NCI-H2196 treated with DMSO at 0.1 percent for 48 hours (cell line): ENCODE results near the gene NUAK2.

Source experiments
- DNase-seq: peaks from one replicate; lab custom pipeline; 2025; ENCODE audit not compliant: unreplicated experiment; lab: John Stamatoyannopoulos, UW

NUAK2 gene

GRCh38 chr1:205348554-205349487, 27.3 kb upstream of the NUAK2 start:
- DNase-seq, result no peak

GRCh38 chr1:205346956-205347574, 25.5 kb upstream of the NUAK2 start:
- DNase-seq, result no peak

- no peak for DNase-seq
Measured at GRCh38 chr1:205345761-205346160, 24.2 kb upstream of the NUAK2 start.

- DNase-seq, result peak; percentile 40
Measured at GRCh38 chr1:205344066-205344928, 22.8 kb upstream of the NUAK2 start.

GRCh38 chr1:205343431-205344065, 22.0 kb upstream of the NUAK2 start:
- no peak for DNase-seq

- no peak for DNase-seq
Measured at GRCh38 chr1:205342986-205343385, 21.4 kb upstream of the NUAK2 start.

GRCh38 chr1:205340676-205341075, 19.1 kb upstream of the NUAK2 start:
- DNase-seq, result no peak

- no peak for DNase-seq
Measured at GRCh38 chr1:205339717-205340116, 18.2 kb upstream of the NUAK2 start.

GRCh38 chr1:205339197-205339702, 17.7 kb upstream of the NUAK2 start:
- DNase-seq, result no peak

GRCh38 chr1:205338011-205338410, 16.5 kb upstream of the NUAK2 start:
- DNase-seq, result no peak

- no peak for DNase-seq
Measured at GRCh38 chr1:205337481-205337880, 15.9 kb upstream of the NUAK2 start.

- peak; percentile 76 for DNase-seq
Measured at GRCh38 chr1:205335692-205336091, 14.1 kb upstream of the NUAK2 start.

- DNase-seq, result no peak
Measured at GRCh38 chr1:205332015-205332791, 10.7 kb upstream of the NUAK2 start.

GRCh38 chr1:205330150-205330549, 8.6 kb upstream of the NUAK2 start:
- no peak for DNase-seq

GRCh38 chr1:205329719-205330118, 8.2 kb upstream of the NUAK2 start:
- no peak for DNase-seq

GRCh38 chr1:205328476-205328875, 6.9 kb upstream of the NUAK2 start:
- DNase-seq, result no peak

- no peak for DNase-seq
Measured at GRCh38 chr1:205326812-205327466, 5.4 kb upstream of the NUAK2 start.

GRCh38 chr1:205325334-205325884, 3.9 kb upstream of the NUAK2 start:
- peak; percentile 62 for DNase-seq

- DNase-seq, result no peak
Measured at GRCh38 chr1:205324781-205325180, 3.2 kb upstream of the NUAK2 start.
